H1 (cell line): ENCODE data around the gene LEFTY1. TPM values are rescaled to one million over a fixed set of nuclear protein-coding genes. Genes with fewer than 3 reads are reported as not detected.

Experiments
- CTCF ChIA-PET: fragments of 300-600 bp; sonication (Branson Sonifier 250); formaldehyde crosslinking; loops from one replicate; lab custom pipeline; 2021; ENCODE audit not compliant: partially characterized antibody; lab: Charles Lee
- POLR2A ChIA-PET: fragments of 300-600 bp; sonication (Branson Sonifier 250); formaldehyde crosslinking; loops from one replicate; lab custom pipeline; 2021; ENCODE audit warnings: inconsistent platforms; ENCODE audit not compliant: partially characterized antibody; lab: Charles Lee
- DNase-seq, 2 experiments: peaks; one replicate each; pipeline versions ENCODE4 v3.0.0 to v3.0.0-alpha.2; 2010 to 2022; ENCODE audit warnings: low spot score in 2 of 2, low read depth in 1 of 2, mixed read lengths in 1 of 2
- FAIRE-seq: peaks from 2 replicates; lab custom pipeline; 2011; peaks lifted over from hg19 to GRCh38; lab: Jason Lieb, UNC
- H2AFZ ChIP-seq: 2 replicates; pipeline ENCODE4 v1.8.1; 2012; ENCODE audit warnings: low read length, inconsistent platforms
- H2AK5ac ChIP-seq: 2 replicates; pipeline ENCODE4 v1.6.1; 2013; ENCODE audit warnings: low read depth, low read length
- H2BK120ac ChIP-seq: replicated peaks from 2 replicates; pipeline ENCODE3; 2013; ENCODE audit warnings: low read depth, low read length, inconsistent platforms
- H2BK12ac ChIP-seq: 2 replicates; pipeline ENCODE4 v1.6.1; 2013; ENCODE audit warnings: low read depth, low read length
- H2BK15ac ChIP-seq: 2 replicates; pipeline ENCODE4 v1.6.1; 2013; ENCODE audit warnings: low read length
- H2BK20ac ChIP-seq: 2 replicates; pipeline ENCODE4 v1.6.1; 2013; ENCODE audit warnings: low read length
- H2BK5ac ChIP-seq: 2 replicates; pipeline ENCODE4 v1.6.1; 2013; ENCODE audit warnings: low read depth, low read length
- H3K14ac ChIP-seq: 2 replicates; pipeline ENCODE4 v1.6.1; 2013; ENCODE audit warnings: inconsistent platforms; ENCODE audit not compliant: insufficient read length
- H3K18ac ChIP-seq: 2 replicates; pipeline ENCODE4 v1.6.1; 2013; ENCODE audit warnings: low read length; ENCODE audit errors: extremely low read depth
- H3K23ac ChIP-seq: 2 replicates; pipeline ENCODE4 v1.6.1; 2013; ENCODE audit warnings: inconsistent platforms; ENCODE audit not compliant: insufficient read length
- H3K23me2 ChIP-seq: 2 replicates; pipeline ENCODE4 v1.6.1; 2013; ENCODE audit warnings: low read depth, low read length
- H3K27ac ChIP-seq: 2 replicates; pipeline ENCODE4 v1.6.1; 2011; ENCODE audit warnings: low read depth, low read length, inconsistent platforms
- H3K27me3 ChIP-seq, 4 experiments: replicated peaks in 1 of 4; 1 replicate in 1 of 4; 2 replicates in 3 of 4; pipeline versions ENCODE4 v1.6.1 to v1.8.1; 2011 to 2013; ENCODE audit warnings: low read length in 3 of 4, mild to moderate bottlenecking in 3 of 4, inconsistent platforms in 2 of 4, mixed read lengths in 2 of 4, moderate library complexity in 1 of 4; ENCODE audit not compliant: control insufficient read depth in 3 of 4, insufficient read depth in 3 of 4; ENCODE audit errors: extremely low read depth in 1 of 4
- H3K36me3 ChIP-seq, 4 experiments: 2 replicates each; pipeline versions ENCODE4 v1.6.1 to v1.8.1; 2011 to 2013; ENCODE audit warnings: mild to moderate bottlenecking in 4 of 4, low read length in 3 of 4, moderate library complexity in 2 of 4, control low read depth in 1 of 4, inconsistent platforms in 1 of 4; ENCODE audit not compliant: insufficient read depth in 4 of 4, control insufficient read depth in 2 of 4
- H3K4ac ChIP-seq: replicated peaks from 2 replicates; pipeline ENCODE3; 2013; ENCODE audit warnings: low read length, low read depth, mixed read lengths, inconsistent platforms; ENCODE audit not compliant: insufficient read length
- H3K4me1 ChIP-seq, 4 experiments: replicated peaks in 1 of 4; 1 replicate in 1 of 4; 2 replicates in 3 of 4; pipeline versions ENCODE4 v1.6.1 to v1.8.1; 2011 to 2013; ENCODE audit warnings: low read length in 3 of 4, inconsistent platforms in 2 of 4, mixed read lengths in 1 of 4; ENCODE audit not compliant: insufficient read depth in 4 of 4, control insufficient read depth in 3 of 4
- H3K4me2 ChIP-seq, 2 experiments: 2 replicates each; pipeline versions ENCODE4 v1.6.1 to v1.8.1; 2011 to 2013; ENCODE audit warnings: low read depth in 2 of 2, low read length in 2 of 2, control low read depth in 1 of 2, inconsistent platforms in 1 of 2, mild to moderate bottlenecking in 1 of 2; ENCODE audit not compliant: insufficient read depth in 1 of 2
- H3K4me3 ChIP-seq, 4 experiments: fragments of 200-600, 300-600 bp in 1 of 4; sonication (generic), shearing (Covaris generic), sonication (Bioruptor Twin) in 1 of 4; 2 replicates each; pipeline versions ENCODE4 v1.5.1 to v1.8.1; 2011 to 2016; ENCODE audit warnings: low read length in 4 of 4, low read depth in 3 of 4, control low read depth in 2 of 4, inconsistent platforms in 2 of 4, mild to moderate bottlenecking in 2 of 4, mixed read lengths in 1 of 4, moderate library complexity in 1 of 4; ENCODE audit not compliant: insufficient read depth in 2 of 4; ENCODE audit errors: extremely low read depth in 1 of 4
- H3K56ac ChIP-seq: replicated peaks from 2 replicates; pipeline ENCODE3; 2013; ENCODE audit warnings: low read depth, mild to moderate bottlenecking, mixed read lengths, low read length, inconsistent platforms; ENCODE audit not compliant: insufficient read length
- H3K79me1 ChIP-seq: 2 replicates; pipeline ENCODE4 v1.6.1; 2013; ENCODE audit warnings: low read depth, low read length, control low read depth
- H3K79me2 ChIP-seq, 2 experiments: 2 replicates each; pipeline versions ENCODE4 v1.6.1 to v1.8.1; 2012 to 2013; ENCODE audit warnings: low read length in 2 of 2, mild to moderate bottlenecking in 2 of 2, inconsistent platforms in 1 of 2; ENCODE audit not compliant: insufficient read depth in 2 of 2, control insufficient read depth in 1 of 2
- H3K9ac ChIP-seq, 4 experiments: replicated peaks in 1 of 4; 1 replicate in 1 of 4; 2 replicates in 3 of 4; pipeline versions ENCODE4 v1.6.1 to v1.8.1; 2011 to 2013; ENCODE audit warnings: low read depth in 3 of 4, low read length in 3 of 4, control low read depth in 2 of 4, mild to moderate bottlenecking in 2 of 4, moderate library complexity in 2 of 4, inconsistent platforms in 1 of 4; ENCODE audit errors: extremely low read depth in 1 of 4
- H3K9me3 ChIP-seq, 2 experiments: 2 replicates each; pipeline versions ENCODE4 v1.6.1 to v1.8.1; 2012 to 2013; ENCODE audit warnings: mild to moderate bottlenecking in 2 of 2, moderate library complexity in 2 of 2, control low read depth in 1 of 2, inconsistent platforms in 1 of 2, low read depth in 1 of 2, low read length in 1 of 2, mixed read lengths in 1 of 2; ENCODE audit not compliant: insufficient read depth in 2 of 2
- H4K20me1 ChIP-seq, 2 experiments: replicated peaks in 1 of 2; 2 replicates each; pipeline versions ENCODE3 to v1.8.1; 2011 to 2013; ENCODE audit warnings: inconsistent platforms in 2 of 2, low read length in 2 of 2, mild to moderate bottlenecking in 1 of 2; ENCODE audit not compliant: insufficient read depth in 2 of 2, control insufficient read depth in 1 of 2
- H4K5ac ChIP-seq: 2 replicates; pipeline ENCODE4 v1.6.1; 2013; ENCODE audit warnings: low read length, low read depth, mixed read lengths, inconsistent platforms; ENCODE audit not compliant: insufficient read length
- H4K8ac ChIP-seq: 2 replicates; pipeline ENCODE4 v1.8.0; 2013; ENCODE audit warnings: mild to moderate bottlenecking, moderate library complexity, low read length, inconsistent platforms; ENCODE audit not compliant: insufficient read depth; ENCODE audit errors: extremely low read depth
- H4K91ac ChIP-seq: replicated peaks from 2 replicates; pipeline ENCODE3; 2013; ENCODE audit warnings: low read length, mixed read lengths, inconsistent platforms; ENCODE audit not compliant: insufficient read length
- BCL11A ChIP-seq, 2 experiments: IDR thresholded peaks; one replicate each; pipeline ENCODE4 v1.6.1; 2011; ENCODE audit warnings: low read depth in 2 of 2, low read length in 2 of 2, mild to moderate bottlenecking in 2 of 2
- CEBPB ChIP-seq: IDR thresholded peaks from 2 replicates; pipeline ENCODE4 v1.6.1; 2012; ENCODE audit warnings: low read depth, low read length
- E2F6 ChIP-seq: IDR thresholded peaks from 2 replicates; pipeline ENCODE4 v1.6.1; 2012; ENCODE audit warnings: inconsistent platforms
- EGR1 ChIP-seq: IDR thresholded peaks from 2 replicates; pipeline ENCODE4 v1.6.1; 2011; ENCODE audit warnings: low read depth, low read length, borderline replicate concordance
- EP300 ChIP-seq, 2 experiments: IDR thresholded peaks; 1 replicate in 1 of 2; 2 replicates in 1 of 2; pipeline ENCODE4 v1.6.1; 2011 to 2012; ENCODE audit warnings: low read depth in 2 of 2, low read length in 2 of 2, mild to moderate bottlenecking in 2 of 2, borderline replicate concordance in 1 of 2, inconsistent platforms in 1 of 2, moderate library complexity in 1 of 2
- GTF2F1 ChIP-seq: IDR thresholded peaks from 2 replicates; pipeline ENCODE4 v1.6.1; 2012; ENCODE audit warnings: low read depth, low read length, improper control_type of control experiment, borderline replicate concordance
- KDM5A ChIP-seq: fragments of 200-600 bp; IDR thresholded peaks from 2 replicates; pipeline ENCODE4 v1.7.1; 2012; ENCODE audit warnings: mild to moderate bottlenecking, low read length, inconsistent platforms, mixed read lengths
- POLR2A ChIP-seq, 2 experiments: IDR thresholded peaks; 1 replicate in 1 of 2; 2 replicates in 1 of 2; pipeline ENCODE4 v1.6.1; 2011; ENCODE audit warnings: low read depth in 2 of 2, low read length in 2 of 2, mild to moderate bottlenecking in 2 of 2; ENCODE audit errors: control extremely low read depth in 1 of 2
- SP1 ChIP-seq: IDR thresholded peaks from 2 replicates; pipeline ENCODE4 v1.6.1; 2011; ENCODE audit warnings: low read depth, low read length
- TEAD4 ChIP-seq: IDR thresholded peaks from 2 replicates; pipeline ENCODE4 v1.6.1; 2012; ENCODE audit warnings: low read depth, low read length, inconsistent platforms, mixed read lengths
- YY1 ChIP-seq: IDR thresholded peaks from 2 replicates; pipeline ENCODE4 v1.6.1; 2011; ENCODE audit warnings: low read depth, mild to moderate bottlenecking, low read length
- WGBS, 2 experiments: shearing (Covaris generic) in 1 of 2; methylation state at CpG; one replicate each; pipeline versions ENCODE4 v1.1.6 to v1.1.7; 2013 to 2015; ENCODE audit warnings: low lambda C conversion rate in 2 of 2, mixed read lengths in 2 of 2, inconsistent platforms in 1 of 2, low coverage in 1 of 2, missing lambda C conversion rate in 1 of 2; ENCODE audit not compliant: insufficient replicate concordance in 2 of 2, insufficient coverage in 1 of 2, insufficient read length in 1 of 2; ENCODE audit errors: extremely low coverage in 1 of 2, missing lambda C conversion rate in 1 of 2; 5-methylcytosine and 5-hydroxymethylcytosine counted together
- polyA plus RNA-seq, 7 experiments: library from polyadenylated mRNA; depleted of rRNA in 3 of 7; stranded (reverse) in 5 of 7; unstranded in 2 of 7; fragments of >200 nt in 5 of 7; fragments of 200-250 nt in 2 of 7; gene quantifications; 1 replicate in 5 of 7; 2 replicates in 1 of 7; 4 replicates in 1 of 7; pipeline versions ENCODE4 v1.2.1 to v1.2.3, GENCODE V29; 2011 to 2013; ENCODE audit warnings: missing spikeins in 2 of 7, mixed read lengths in 2 of 7
- total RNA-seq: library from RNA; stranded (reverse); fragmentation: NEBNext Ultra II Directional; extraction: Animal tissue kit (Norgen Biotek cat#: 25700); gene quantifications from 2 replicates; pipeline ENCODE4 v1.2.1, GENCODE V29; 2021

Gene LEFTY1
- total and polyA plus RNA-seq, 2 of the 8 experiments (the other 6 are each of a cell fraction or from before 2014, with no cell fraction given): 4.5 to 11.7 TPM

DNA sequence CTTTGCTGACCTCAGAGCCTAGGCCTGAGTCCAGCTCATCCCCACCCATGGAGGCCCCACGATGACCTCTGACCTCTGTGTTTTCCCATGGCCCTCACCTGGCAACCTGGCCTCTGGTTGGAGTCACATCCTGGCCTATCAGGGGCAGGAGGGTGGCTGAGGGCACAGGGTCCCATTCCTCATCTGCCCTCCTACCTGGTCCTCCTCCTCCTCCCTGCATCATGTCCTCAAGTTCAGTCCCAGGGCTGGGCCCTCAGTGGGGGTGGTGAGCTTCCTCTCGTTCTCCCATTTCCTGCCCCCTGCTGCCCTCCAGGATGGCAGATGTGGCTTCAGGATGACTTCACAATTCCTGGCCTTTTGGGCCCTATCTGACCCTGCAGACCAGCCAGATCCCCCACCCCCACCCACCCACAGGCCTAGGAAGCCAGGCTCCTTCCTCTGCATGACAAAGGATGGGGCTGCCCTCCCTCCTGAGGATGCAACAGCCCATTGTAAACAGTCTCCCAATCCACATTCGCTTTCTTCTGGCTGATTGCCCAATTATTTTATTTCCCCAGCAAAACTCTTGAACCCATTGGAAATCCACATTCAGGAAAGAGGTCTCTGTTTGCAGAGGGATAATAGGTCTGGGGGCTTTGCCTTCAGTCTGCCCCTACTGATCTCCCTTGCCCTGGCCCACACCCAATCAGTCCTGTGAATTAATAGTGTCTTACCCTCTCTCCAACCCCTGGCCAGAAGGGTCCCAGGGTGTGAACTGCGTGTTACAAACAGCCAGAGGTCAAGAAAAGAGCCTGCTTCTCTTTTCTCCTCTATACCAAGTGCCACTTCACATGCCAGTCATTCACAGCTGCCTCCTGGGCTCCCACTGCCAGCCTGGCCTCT is 10.3 kb upstream of the LEFTY1 start:
- Histone ChIP-seq H2AFZ (no peak overlapping the region), H4K20me1 (no peaks in the 10 kb centered on the region), H3K23ac (no peak overlapping the region), H3K9me3 (no peaks in the 10 kb centered on the region), H3K14ac (no peak overlapping the region), H4K5ac (peak overlapping the region; percentile 37), H2AK5ac (peak overlapping the region; percentile 93), H2BK5ac (peak overlapping the region; percentile 93), H2BK20ac (peak overlapping the region; percentile 99), H3K4me1 (peaks cover 0 to 21% (median 19%) of the 10 kb centered on the region in 4 experiments; a peak in 6 of 7 replicates), H2BK12ac (peak overlapping the region; percentile 100), H3K4me3 (peak overlapping the region in 3 of 4 experiments; percentile 1 to 35 (median 17); a peak in 3 of 8 replicates), H4K91ac (peak overlapping the region; percentile 98), H3K4me2 (peak overlapping the region; percentile 29 to 63), H3K27me3 (no peaks in the 10 kb centered on the region), H3K56ac (no peak overlapping the region), H3K9ac (0 out of 7 replicates have a peak overlapping the region, but pooled peaks of 1 of the 4 experiments have one; percentile 29), H4K8ac (no peak overlapping the region), H3K79me2 (no peaks in the 10 kb centered on the region), H3K36me3 (no peaks in the 10 kb centered on the region), H3K79me1 (no peaks in the 10 kb centered on the region), H2BK120ac (peak overlapping the region; percentile 98), H3K23me2 (no peaks in the 10 kb centered on the region), H3K18ac (peak overlapping the region; percentile 99), H3K4ac (peak overlapping the region; percentile 91), H3K27ac (peak overlapping the region; percentile 52), H2BK15ac (no peak overlapping the region)
- peak; percentile 63 for FAIRE-seq
- ChIA-PET CTCF (interaction anchor here (0.6 to 18.7 kb wide), 7 partner anchors 10 to 424 kb away, joined by 3 to 406 read pairs (median 4); partner anchors contain the start of genes LEFTY1 and TMEM63A), POLR2A (interaction anchor here (1.0 to 5.2 kb wide), 9 partner anchors 9 to 86 kb away, joined by 3 to 63 read pairs (median 4); partner anchors contain the start of genes LEFTY1, PYCR2 and TMEM63A)
- peak; percentile 77 to 94 for DNase-seq
- 6% methylated on average over 2 of the region's 4 CpGs; no CpG with 5 or more reads in 1 of the 2 experiments for WGBS, 2 experiments
- TF ChIP-seq POLR2A (IDR thresholded peaks at IDR 0.05; ENCODE audit: control extremely low read depth in 1 of 2, low read depth in 2 of 2, low read length in 2 of 2) (no peak), EGR1 (no peak; the same call in 1 of the 2 replicates), GTF2F1 (no peak), BCL11A (IDR thresholded peaks at IDR 0.05; ENCODE audit: low read depth in 2 of 2, low read length in 2 of 2) (no peak), YY1 (no peak), KDM5A (no peak), EP300 (IDR thresholded peaks at IDR 0.05; ENCODE audit: borderline replicate concordance in 1 of 2, low read depth in 2 of 2, low read length in 2 of 2) (peak in 1 of 2 experiments; percentile 83; a peak in 1 of 3 replicates), SP1 (peak; percentile 84), TEAD4 (peak; percentile 41; the same call in 1 of the 2 replicates), E2F6 (no peak), CEBPB (peak; percentile 95)
